K562 (cell line): ENCODE measurements around the gene TFEB. TPM values are rescaled to one million over a fixed set of nuclear protein-coding genes. Genes with fewer than 3 reads are reported as not detected.
A peak's percentile ranks its signal among the peaks of the same experiment; 100 is the strongest.

ENCODE experiments used
- BCOR ChIP-seq: fragments of 450-650 bp; IDR thresholded peaks from 2 replicates; pipeline ENCODE4 v1.6.1; 2016
- FOXA1 ChIP-seq: fragments of 450-650 bp; IDR thresholded peaks from 2 replicates; pipeline ENCODE4 v1.6.1; 2016; ENCODE audit warnings: mild to moderate bottlenecking, borderline replicate concordance
- FOXP1 ChIP-seq: sonication (generic); formaldehyde crosslinking; IDR thresholded peaks from 2 replicates; pipeline ENCODE4 v1.8.0; 2022; ENCODE audit warnings: mild to moderate bottlenecking, missing genetic modification reagents
- HMG20B ChIP-seq: fragments of 250-450 bp; sonication (Bioruptor Pico); IDR thresholded peaks from 2 replicates; pipeline ENCODE4 v1.5.0; 2021; ENCODE audit warnings: mild to moderate bottlenecking
- MBD2 ChIP-seq: sonication (generic); IDR thresholded peaks from 2 replicates; pipeline ENCODE4 v1.6.1; 2016; ENCODE audit warnings: low read depth, borderline replicate concordance
- NFIC ChIP-seq: fragments of 450-650 bp; IDR thresholded peaks from 2 replicates; pipeline ENCODE4 v1.6.1; 2017; ENCODE audit warnings: mild to moderate bottlenecking, inconsistent platforms
- NFIX ChIP-seq: fragments of 250-450 bp; sonication (Bioruptor Pico); IDR thresholded peaks from 2 replicates; pipeline ENCODE4 v1.4.0; 2020; ENCODE audit warnings: low read depth, mild to moderate bottlenecking, moderate library complexity
- NR2C1 ChIP-seq, 2 experiments: fragments of 450-650 bp; IDR thresholded peaks; 2 replicates each; pipeline ENCODE4 v1.6.1; 2017; ENCODE audit warnings: mild to moderate bottlenecking in 2 of 2, antibody characterized with exemption in 1 of 2, inconsistent platforms in 1 of 2, missing compliant biosample characterization in 1 of 2, missing genetic modification characterization in 1 of 2
- NUFIP1 ChIP-seq: fragments of 450-650 bp; IDR thresholded peaks from 2 replicates; pipeline ENCODE4 v1.6.1; 2018; ENCODE audit not compliant: partially characterized antibody
- RBM25 ChIP-seq: fragments of 200-400 bp; formaldehyde crosslinking; IDR thresholded peaks from 2 replicates; pipeline ENCODE4 v1.6.1; 2018; ENCODE audit warnings: low read length, low read depth, moderate library complexity; ENCODE audit not compliant: severe bottlenecking
- SMARCA5 ChIP-seq: fragments of 450-650 bp; IDR thresholded peaks from 2 replicates; pipeline ENCODE4 v1.6.1; 2016
- ZFP36 ChIP-seq: fragments of 150-350 bp; IDR thresholded peaks from 2 replicates; pipeline ENCODE4 v1.6.1; 2018; ENCODE audit warnings: low read length, low read depth; ENCODE audit not compliant: partially characterized antibody
- ZNF146 ChIP-seq: IDR thresholded peaks from one replicate; pipeline ENCODE4 v1.6.1; 2018; ENCODE audit warnings: missing compliant biosample characterization; ENCODE audit not compliant: unreplicated experiment
- ZNF589 ChIP-seq: fragments of 200-800 bp; sonication (Bioruptor generic); IDR thresholded peaks from 2 replicates; pipeline ENCODE4 v1.6.1; 2016; ENCODE audit warnings: low read depth, missing genetic modification characterization, missing compliant biosample characterization
- polyA plus RNA-seq, 8 experiments: library from polyadenylated mRNA; depleted of rRNA in 4 of 8; stranded (reverse) in 5 of 8; unstranded in 3 of 8; fragments of >200 nt; fragmentation: Nextera tagmentation in 2 of 8; fragmentation: Illumina TruSeq in 1 of 8; extraction: Ambion mirVana in 2 of 8; extraction: Trizol in 1 of 8; gene quantifications; 2 replicates each; pipeline versions ENCODE4 v1.2.1 to v1.2.3, GENCODE V29; 2011 to 2014; ENCODE audit warnings: inconsistent platforms in 1 of 8, missing spikeins in 1 of 8
- total RNA-seq, 7 experiments: library from RNA; depleted of rRNA in 6 of 7; stranded (reverse); fragments of >200 nt in 6 of 7; fragmentation: Illumina TruSeq in 2 of 7; extraction: Trizol in 2 of 7; gene quantifications; 2 replicates each; pipeline versions ENCODE4 v1.2.1 to v1.2.3, GENCODE V29; 2011 to 2021; ENCODE audit warnings: low replicate concordance in 1 of 7
- TF ChIP-seq, protein P1 (sequence below), 2 experiments: fragments of 450-650 bp; IDR thresholded peaks; 2 replicates each; pipeline ENCODE4 v1.6.1; 2016; ENCODE audit warnings: mild to moderate bottlenecking in 2 of 2, borderline replicate concordance in 1 of 2, low read depth in 1 of 2, moderate library complexity in 1 of 2
- TF ChIP-seq, protein P2 (sequence below): fragments of 250-450 bp; sonication (Bioruptor Pico); IDR thresholded peaks from 2 replicates; pipeline ENCODE4 v1.9.0; 2021; ENCODE audit warnings: mild to moderate bottlenecking, inconsistent platforms
- TF ChIP-seq, protein P3 (sequence below), 3 experiments: IDR thresholded peaks in 2 of 3; conservative IDR thresholded peaks in 1 of 3; 2 replicates each; pipeline ENCODE4 v1.5.1; 2011 to 2012; ENCODE audit warnings: low read length in 3 of 3, mild to moderate bottlenecking in 3 of 3, control low read depth in 2 of 3, improper control_type of control experiment in 1 of 3, inconsistent platforms in 1 of 3, low read depth in 1 of 3, mixed read lengths in 1 of 3, moderate library complexity in 1 of 3; ENCODE audit not compliant: insufficient read depth in 2 of 3

The TFEB gene
- total and polyA plus RNA-seq, 9 of the 15 experiments (the other 6 are each of a cell fraction or from before 2014, with no cell fraction given) = 0.04 to 4.7 (median 2.0) TPM

DNA sequence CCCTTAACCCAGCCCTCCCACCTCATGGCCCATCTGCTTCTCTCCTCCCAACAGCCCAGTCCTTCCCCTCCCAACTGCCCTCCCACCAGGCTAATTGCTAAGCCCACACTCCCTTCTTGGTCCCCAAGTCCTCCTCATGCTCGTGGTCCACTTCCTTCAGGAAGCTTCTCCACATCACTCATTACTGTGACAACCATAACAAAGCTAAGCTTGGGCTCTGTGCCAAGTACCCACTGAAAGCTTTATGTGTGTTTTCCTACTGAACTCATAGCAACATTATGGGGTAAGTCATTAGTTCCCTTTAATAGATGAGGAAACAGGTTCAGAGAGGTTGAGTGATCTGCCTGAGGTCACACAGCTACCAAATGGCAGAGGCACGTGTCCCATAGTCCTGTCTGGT lies 28.1 kb upstream of the TFEB start (continued):
- TF ChIP-seq, protein P1, sequence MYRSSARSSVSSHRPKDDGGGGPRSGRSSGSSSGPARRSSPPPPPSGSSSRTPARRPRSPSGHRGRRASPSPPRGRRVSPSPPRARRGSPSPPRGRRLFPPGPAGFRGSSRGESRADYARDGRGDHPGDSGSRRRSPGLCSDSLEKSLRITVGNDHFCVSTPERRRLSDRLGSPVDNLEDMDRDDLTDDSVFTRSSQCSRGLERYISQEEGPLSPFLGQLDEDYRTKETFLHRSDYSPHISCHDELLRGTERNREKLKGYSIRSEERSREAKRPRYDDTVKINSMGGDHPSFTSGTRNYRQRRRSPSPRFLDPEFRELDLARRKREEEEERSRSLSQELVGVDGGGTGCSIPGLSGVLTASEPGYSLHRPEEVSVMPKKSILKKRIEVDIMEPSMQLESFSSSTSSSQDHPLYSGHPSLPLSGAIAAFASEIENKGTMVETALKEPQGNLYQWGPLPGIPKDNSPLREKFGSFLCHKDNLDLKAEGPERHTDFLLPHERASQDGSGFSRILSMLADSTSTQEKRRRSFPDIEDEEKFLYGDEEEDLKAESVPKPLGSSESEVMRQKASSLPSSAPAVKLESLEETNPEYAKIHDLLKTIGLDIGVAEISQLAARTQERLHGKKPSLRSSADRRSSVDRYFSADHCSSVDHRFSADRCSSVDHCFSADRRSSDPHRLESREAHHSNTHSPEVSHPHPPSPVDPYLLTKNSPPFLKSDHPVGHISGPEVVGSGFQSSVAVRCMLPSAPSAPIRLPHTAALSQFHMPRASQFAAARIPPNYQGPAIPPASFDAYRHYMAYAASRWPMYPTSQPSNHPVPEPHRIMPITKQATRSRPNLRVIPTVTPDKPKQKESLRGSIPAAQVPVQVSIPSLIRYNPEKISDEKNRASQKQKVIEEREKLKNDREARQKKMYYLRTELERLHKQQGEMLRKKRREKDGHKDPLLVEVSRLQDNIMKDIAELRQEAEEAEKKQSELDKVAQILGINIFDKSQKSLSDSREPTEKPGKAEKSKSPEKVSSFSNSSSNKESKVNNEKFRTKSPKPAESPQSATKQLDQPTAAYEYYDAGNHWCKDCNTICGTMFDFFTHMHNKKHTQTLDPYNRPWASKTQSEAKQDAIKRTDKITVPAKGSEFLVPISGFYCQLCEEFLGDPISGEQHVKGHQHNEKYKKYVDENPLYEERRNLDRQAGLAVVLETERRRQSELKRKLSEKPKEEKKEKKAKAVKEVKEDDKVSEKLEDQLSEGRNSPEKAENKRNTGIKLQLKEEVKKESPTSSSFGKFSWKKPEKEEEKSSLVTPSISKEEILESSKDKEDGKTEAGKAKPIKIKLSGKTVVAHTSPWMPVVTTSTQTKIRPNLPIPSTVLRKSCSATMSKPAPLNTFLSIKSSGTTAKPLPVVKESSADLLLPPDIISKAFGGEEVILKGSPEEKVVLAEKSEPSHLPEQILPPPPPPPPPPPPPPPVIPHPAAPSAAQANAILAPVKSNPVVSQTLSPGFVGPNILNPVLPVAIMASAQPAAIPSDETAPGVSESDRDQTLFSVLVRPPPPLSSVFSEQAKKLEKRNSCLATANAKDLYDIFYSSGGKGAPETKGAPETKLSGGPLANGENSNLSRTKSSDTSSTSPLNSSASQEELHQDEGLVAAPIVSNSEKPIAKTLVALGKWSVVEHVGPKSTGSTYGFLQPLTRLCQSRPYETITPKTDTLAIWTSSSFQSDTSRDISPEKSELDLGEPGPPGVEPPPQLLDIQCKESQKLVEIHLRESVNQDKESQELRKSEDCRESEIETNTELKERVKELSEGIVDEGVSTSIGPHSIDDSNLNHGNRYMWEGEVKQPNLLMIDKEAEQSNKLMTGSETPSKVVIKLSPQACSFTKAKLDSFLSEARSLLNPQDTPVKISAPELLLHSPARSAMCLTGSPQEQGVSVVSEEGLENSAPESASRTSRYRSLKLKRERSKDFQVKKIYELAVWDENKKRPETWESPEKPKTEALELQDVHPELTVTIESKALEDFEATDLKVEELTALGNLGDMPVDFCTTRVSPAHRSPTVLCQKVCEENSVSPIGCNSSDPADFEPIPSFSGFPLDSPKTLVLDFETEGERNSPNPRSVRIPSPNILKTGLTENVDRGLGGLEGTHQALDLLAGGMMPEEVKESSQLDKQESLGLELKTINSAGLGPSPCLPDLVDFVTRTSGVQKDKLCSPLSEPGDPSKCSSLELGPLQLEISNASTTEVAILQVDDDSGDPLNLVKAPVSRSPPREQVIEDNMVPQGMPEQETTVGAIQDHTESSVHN (IDR thresholded peaks at IDR 0.05; ENCODE audit: borderline replicate concordance in 1 of 2, low read depth in 1 of 2) = no peak
- TF ChIP-seq, protein P2, sequence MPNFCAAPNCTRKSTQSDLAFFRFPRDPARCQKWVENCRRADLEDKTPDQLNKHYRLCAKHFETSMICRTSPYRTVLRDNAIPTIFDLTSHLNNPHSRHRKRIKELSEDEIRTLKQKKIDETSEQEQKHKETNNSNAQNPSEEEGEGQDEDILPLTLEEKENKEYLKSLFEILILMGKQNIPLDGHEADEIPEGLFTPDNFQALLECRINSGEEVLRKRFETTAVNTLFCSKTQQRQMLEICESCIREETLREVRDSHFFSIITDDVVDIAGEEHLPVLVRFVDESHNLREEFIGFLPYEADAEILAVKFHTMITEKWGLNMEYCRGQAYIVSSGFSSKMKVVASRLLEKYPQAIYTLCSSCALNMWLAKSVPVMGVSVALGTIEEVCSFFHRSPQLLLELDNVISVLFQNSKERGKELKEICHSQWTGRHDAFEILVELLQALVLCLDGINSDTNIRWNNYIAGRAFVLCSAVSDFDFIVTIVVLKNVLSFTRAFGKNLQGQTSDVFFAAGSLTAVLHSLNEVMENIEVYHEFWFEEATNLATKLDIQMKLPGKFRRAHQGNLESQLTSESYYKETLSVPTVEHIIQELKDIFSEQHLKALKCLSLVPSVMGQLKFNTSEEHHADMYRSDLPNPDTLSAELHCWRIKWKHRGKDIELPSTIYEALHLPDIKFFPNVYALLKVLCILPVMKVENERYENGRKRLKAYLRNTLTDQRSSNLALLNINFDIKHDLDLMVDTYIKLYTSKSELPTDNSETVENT = no peak
- TF ChIP-seq NFIX (CRISPR knock-in tag) = no peak
- TF ChIP-seq, protein P3, sequence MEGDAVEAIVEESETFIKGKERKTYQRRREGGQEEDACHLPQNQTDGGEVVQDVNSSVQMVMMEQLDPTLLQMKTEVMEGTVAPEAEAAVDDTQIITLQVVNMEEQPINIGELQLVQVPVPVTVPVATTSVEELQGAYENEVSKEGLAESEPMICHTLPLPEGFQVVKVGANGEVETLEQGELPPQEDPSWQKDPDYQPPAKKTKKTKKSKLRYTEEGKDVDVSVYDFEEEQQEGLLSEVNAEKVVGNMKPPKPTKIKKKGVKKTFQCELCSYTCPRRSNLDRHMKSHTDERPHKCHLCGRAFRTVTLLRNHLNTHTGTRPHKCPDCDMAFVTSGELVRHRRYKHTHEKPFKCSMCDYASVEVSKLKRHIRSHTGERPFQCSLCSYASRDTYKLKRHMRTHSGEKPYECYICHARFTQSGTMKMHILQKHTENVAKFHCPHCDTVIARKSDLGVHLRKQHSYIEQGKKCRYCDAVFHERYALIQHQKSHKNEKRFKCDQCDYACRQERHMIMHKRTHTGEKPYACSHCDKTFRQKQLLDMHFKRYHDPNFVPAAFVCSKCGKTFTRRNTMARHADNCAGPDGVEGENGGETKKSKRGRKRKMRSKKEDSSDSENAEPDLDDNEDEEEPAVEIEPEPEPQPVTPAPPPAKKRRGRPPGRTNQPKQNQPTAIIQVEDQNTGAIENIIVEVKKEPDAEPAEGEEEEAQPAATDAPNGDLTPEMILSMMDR (IDR thresholded peaks at IDR 0.05 in 2 of 3, conservative IDR thresholded peaks at IDR 0.05 in 1 of 3; ENCODE audit: insufficient read depth in 2 of 3, low read depth in 1 of 3, low read length in 3 of 3) = no peak
- TF ChIP-seq BCOR = peak; percentile 70; the same call in 1 of the 2 replicates
- TF ChIP-seq SMARCA5 = peak; percentile 50; the same call in 1 of the 2 replicates
- TF ChIP-seq FOXA1 = no peak
- no peak for TF ChIP-seq NUFIP1
- TF ChIP-seq NR2C1 (IDR thresholded peaks at IDR 0.05) = no peak
- no peak for TF ChIP-seq NR2C1 (tag; IDR thresholded peaks at IDR 0.05)
- TF ChIP-seq ZNF146 (CRISPR knock-in tag) = no peak
- TF ChIP-seq NFIC = peak; percentile 76
- no peak for TF ChIP-seq ZNF589 (CRISPR knock-in tag)
- TF ChIP-seq HMG20B = no peak
- no peak for TF ChIP-seq MBD2
- TF ChIP-seq FOXP1 (CRISPR knock-in tag) = no peak
- peak; percentile 86 for TF ChIP-seq ZFP36
- peak; percentile 89 for TF ChIP-seq RBM25
